Gastroesophageal sphincter (tissue), 3 donors: ENCODE data around the gene TMEM38A.

ENCODE experiments used
- CTCF ChIP-seq, 4 experiments: fragments of 200-600 bp in 2 of 4; fragments of 450-650 bp in 2 of 4; sonication (generic) in 1 of 4; IDR thresholded peaks; one replicate each; pipeline ENCODE4 v1.5.1; 2017 to 2019; ENCODE audit warnings: antibody characterized with exemption in 4 of 4, mild to moderate bottlenecking in 2 of 4, moderate library complexity in 2 of 4
- POLR2A ChIP-seq, 2 donors: fragments of 450-650 bp; IDR thresholded peaks; one replicate each; pipeline ENCODE4 v1.6.1; 2017; ENCODE audit warnings: antibody characterized with exemption in 2 of 2, mild to moderate bottlenecking in 2 of 2, moderate library complexity in 1 of 2

GRCh38 chr19:16623576-16623975 is 37.4 kb upstream of the TMEM38A start:
- no peak for TF ChIP-seq CTCF (IDR thresholded peaks at IDR 0.05)
- TF ChIP-seq POLR2A (IDR thresholded peaks at IDR 0.05), result no peak
